Lower leg skin (tissue), 3 donors: ENCODE measurements around the gene HSPB6.

ENCODE experiments used
- CTCF ChIP-seq, 3 donors: fragments of 450-650 bp; IDR thresholded peaks; one replicate each; pipeline ENCODE4 v1.5.1; 2016; ENCODE audit warnings: antibody characterized with exemption in 3 of 3, mild to moderate bottlenecking in 3 of 3, moderate library complexity in 2 of 3
- POLR2A ChIP-seq, 2 donors: fragments of 450-650 bp; IDR thresholded peaks; one replicate each; pipeline ENCODE4 v1.6.1; 2016 to 2017; ENCODE audit warnings: antibody characterized with exemption in 2 of 2, mild to moderate bottlenecking in 1 of 2, moderate library complexity in 1 of 2

- no peak for TF ChIP-seq CTCF (IDR thresholded peaks at IDR 0.05)
- no peak for TF ChIP-seq POLR2A (IDR thresholded peaks at IDR 0.05)
These were observed 10.7 kb upstream of the HSPB6 start for GRCh38 chr19:35767288-35768081.
